ENCODE results near the gene CAMKK1. TPM values are rescaled to one million over a fixed set of nuclear protein-coding genes. Genes with fewer than 3 reads are reported as not detected.

CAMKK1 gene
- total and polyA plus RNA-seq, 2 donors: 4.9 to 10.8 TPM

DNA sequence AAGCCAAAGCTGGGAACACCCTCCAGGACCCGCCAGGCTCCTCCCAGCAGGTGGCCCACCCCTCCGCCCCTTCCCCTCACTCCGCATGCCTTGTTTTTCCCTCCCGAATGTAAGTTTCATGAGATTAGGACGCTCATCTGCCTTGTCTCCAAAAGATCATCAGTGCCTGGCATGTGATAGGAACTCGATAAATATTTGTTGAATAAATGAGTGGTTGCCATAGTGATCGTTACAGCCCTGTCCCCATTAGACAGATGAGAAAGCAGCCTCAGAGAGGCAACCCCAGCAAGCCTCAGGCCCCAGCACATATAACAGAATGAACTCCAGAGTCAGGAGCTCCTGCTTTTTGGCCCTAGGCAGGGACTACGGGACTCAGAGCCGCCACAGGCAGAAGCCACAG is 5.0 kb downstream of the CAMKK1 start:
- H3K4me3 ChIP-seq (ENCODE audit: low read length in 2 of 2): no peak overlapping the region
- no peaks in the 10 kb centered on the region for H3K9me3 ChIP-seq (ENCODE audit: control insufficient read depth in 2 of 2, insufficient read depth in 1 of 2, low read length in 1 of 2)
- H3K27me3 ChIP-seq (ENCODE audit: control insufficient read depth in 2 of 2, insufficient read depth in 1 of 2, low read length in 1 of 2): peaks cover 2 to 7% of the 10 kb centered on the region in 2 donors
- WGBS: 95% methylated on average over 9 of the region's 9 CpGs
- DNase-seq (ENCODE audit: low read depth in 6 of 9, low spot score in 9 of 9): no peak
- peaks cover 6 to 12% of the 10 kb centered on the region in 2 donors for H3K36me3 ChIP-seq (ENCODE audit: control insufficient read depth in 2 of 2, insufficient read depth in 2 of 2, low read length in 1 of 2)
- peaks cover 11 to 62% of the 10 kb centered on the region in 2 donors for H3K4me1 ChIP-seq (ENCODE audit: control insufficient read depth in 2 of 2, insufficient read depth in 2 of 2, low read length in 2 of 2)
- peak overlapping the region in 1 of 2 donors; percentile 30 for H3K27ac ChIP-seq (ENCODE audit: low read depth in 1 of 2, low read length in 1 of 2)

GRCh38 chr17:3887394-3887793 is 5.5 kb downstream of the CAMKK1 start:
- 80% methylated on average over 2 of the region's 2 CpGs for WGBS
- no peak overlapping the region for H3K27ac ChIP-seq (ENCODE audit: low read depth in 1 of 2, low read length in 1 of 2)
- no peak for DNase-seq (ENCODE audit: low read depth in 6 of 9, low spot score in 9 of 9)
- no peaks in the 10 kb centered on the region for H3K9me3 ChIP-seq (ENCODE audit: control insufficient read depth in 2 of 2, insufficient read depth in 1 of 2, low read length in 1 of 2)
- no peak overlapping the region for H3K4me3 ChIP-seq (ENCODE audit: low read length in 2 of 2)
- peaks cover 6 to 15% of the 10 kb centered on the region in 2 donors for H3K36me3 ChIP-seq (ENCODE audit: control insufficient read depth in 2 of 2, insufficient read depth in 2 of 2, low read length in 1 of 2)
- H3K4me1 ChIP-seq (ENCODE audit: control insufficient read depth in 2 of 2, insufficient read depth in 2 of 2, low read length in 2 of 2): peaks cover 9 to 66% of the 10 kb centered on the region in 2 donors
- peaks cover 2 to 7% of the 10 kb centered on the region in 2 donors for H3K27me3 ChIP-seq (ENCODE audit: control insufficient read depth in 2 of 2, insufficient read depth in 1 of 2, low read length in 1 of 2)

DNA sequence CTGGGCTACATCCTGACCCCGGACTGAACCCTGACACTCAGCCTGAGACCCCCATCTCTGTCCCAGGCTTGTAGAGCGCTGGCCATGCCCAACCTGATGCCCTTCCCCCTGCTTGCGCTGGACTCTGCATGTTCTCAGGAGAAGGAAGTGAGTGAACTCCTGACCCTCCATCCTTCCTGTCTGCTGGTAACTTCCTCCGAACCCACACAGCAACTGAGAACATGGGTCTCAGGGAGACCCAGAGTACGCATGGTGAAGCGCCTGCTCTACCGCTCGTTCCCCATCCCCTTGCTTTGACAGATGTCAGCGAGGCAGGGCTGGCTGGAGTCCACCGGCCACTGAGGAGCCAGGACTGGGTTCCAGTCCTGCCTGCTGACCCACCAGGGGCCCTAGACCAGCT is 6.1 kb downstream of the CAMKK1 start:
- WGBS: 72% methylated on average over 10 of the region's 10 CpGs

DNA sequence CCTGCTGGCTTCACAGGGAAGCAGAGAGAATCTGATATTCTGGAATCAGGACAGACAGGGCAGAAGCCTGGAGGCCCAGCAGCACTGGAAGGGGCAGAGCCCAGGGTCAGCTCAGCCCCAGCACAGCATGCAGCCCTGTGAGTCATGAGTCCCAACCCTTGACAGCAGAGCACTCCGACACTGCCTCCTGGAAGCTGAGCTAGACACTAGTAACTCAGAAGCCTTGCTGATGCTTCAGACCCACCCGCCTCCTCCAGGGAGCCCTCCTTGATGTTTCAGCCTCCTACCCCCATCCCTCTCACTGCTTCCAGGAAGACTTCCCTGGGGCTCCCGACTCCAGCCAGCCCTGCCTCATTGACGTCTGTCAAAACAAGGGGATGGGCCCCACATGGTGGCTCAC is 6.9 kb downstream of the CAMKK1 start:
- DNase-seq (ENCODE audit: low read depth in 6 of 9, low spot score in 9 of 9): no peak
- Histone ChIP-seq H3K27me3 (ENCODE audit: control insufficient read depth in 2 of 2, insufficient read depth in 1 of 2, low read length in 1 of 2) (no peaks in the 10 kb centered on the region), H3K27ac (ENCODE audit: low read depth in 1 of 2, low read length in 1 of 2) (no peak overlapping the region), H3K36me3 (ENCODE audit: control insufficient read depth in 2 of 2, insufficient read depth in 2 of 2, low read length in 1 of 2) (peaks cover 9 to 15% of the 10 kb centered on the region in 2 donors), H3K9me3 (ENCODE audit: control insufficient read depth in 2 of 2, insufficient read depth in 1 of 2, low read length in 1 of 2) (no peaks in the 10 kb centered on the region), H3K4me1 (ENCODE audit: control insufficient read depth in 2 of 2, insufficient read depth in 2 of 2, low read length in 2 of 2) (peaks cover 0 to 57% of the 10 kb centered on the region in 2 donors), H3K4me3 (ENCODE audit: low read length in 2 of 2) (no peak overlapping the region)
- 97% methylated on average over 4 of the region's 4 CpGs for WGBS

More for the DNA sequence above, 6.1 kb downstream of the CAMKK1 start:
- H3K27me3 ChIP-seq (ENCODE audit: control insufficient read depth in 2 of 2, insufficient read depth in 1 of 2, low read length in 1 of 2): peaks cover under 1 to 2% of the 10 kb centered on the region in 2 donors
- H3K9me3 ChIP-seq (ENCODE audit: control insufficient read depth in 2 of 2, insufficient read depth in 1 of 2, low read length in 1 of 2): no peaks in the 10 kb centered on the region
- H3K4me3 ChIP-seq (ENCODE audit: low read length in 2 of 2): no peak overlapping the region
- peaks cover 4 to 64% of the 10 kb centered on the region in 2 donors for H3K4me1 ChIP-seq (ENCODE audit: control insufficient read depth in 2 of 2, insufficient read depth in 2 of 2, low read length in 2 of 2)
- H3K27ac ChIP-seq (ENCODE audit: low read depth in 1 of 2, low read length in 1 of 2): no peak overlapping the region
- H3K36me3 ChIP-seq (ENCODE audit: control insufficient read depth in 2 of 2, insufficient read depth in 2 of 2, low read length in 1 of 2): peaks cover 9 to 15% of the 10 kb centered on the region in 2 donors
- DNase-seq (ENCODE audit: low read depth in 6 of 9, low spot score in 9 of 9): no peak

GRCh38 chr17:3885271-3885670 is 7.6 kb downstream of the CAMKK1 start:
- Histone ChIP-seq H3K36me3 (ENCODE audit: control insufficient read depth in 2 of 2, insufficient read depth in 2 of 2, low read length in 1 of 2) (peaks cover 9 to 15% of the 10 kb centered on the region in 2 donors), H3K4me3 (ENCODE audit: low read length in 2 of 2) (no peak overlapping the region), H3K9me3 (ENCODE audit: control insufficient read depth in 2 of 2, insufficient read depth in 1 of 2, low read length in 1 of 2) (no peaks in the 10 kb centered on the region), H3K27ac (ENCODE audit: low read depth in 1 of 2, low read length in 1 of 2) (no peak overlapping the region), H3K4me1 (ENCODE audit: control insufficient read depth in 2 of 2, insufficient read depth in 2 of 2, low read length in 2 of 2) (peaks cover 0 to 50% of the 10 kb centered on the region in 2 donors), H3K27me3 (ENCODE audit: control insufficient read depth in 2 of 2, insufficient read depth in 1 of 2, low read length in 1 of 2) (no peaks in the 10 kb centered on the region)
- DNase-seq (ENCODE audit: low read depth in 6 of 9, low spot score in 9 of 9): no peak
- 95% methylated on average over 14 of the region's 14 CpGs for WGBS

GRCh38 chr17:3884188-3884587 is 8.7 kb downstream of the CAMKK1 start:
- H3K27me3 ChIP-seq (ENCODE audit: control insufficient read depth in 2 of 2, insufficient read depth in 1 of 2, low read length in 1 of 2): no peaks in the 10 kb centered on the region
- H3K4me3 ChIP-seq (ENCODE audit: low read length in 2 of 2): no peak overlapping the region
- H3K36me3 ChIP-seq (ENCODE audit: control insufficient read depth in 2 of 2, insufficient read depth in 2 of 2, low read length in 1 of 2): peaks cover 14 to 19% of the 10 kb centered on the region in 2 donors
- H3K4me1 ChIP-seq (ENCODE audit: control insufficient read depth in 2 of 2, insufficient read depth in 2 of 2, low read length in 2 of 2): peaks cover 0 to 45% of the 10 kb centered on the region in 2 donors
- no peak overlapping the region for H3K27ac ChIP-seq (ENCODE audit: low read depth in 1 of 2, low read length in 1 of 2)
- H3K9me3 ChIP-seq (ENCODE audit: control insufficient read depth in 2 of 2, insufficient read depth in 1 of 2, low read length in 1 of 2): no peaks in the 10 kb centered on the region
- WGBS: 91% methylated on average over 12 of the region's 12 CpGs
- DNase-seq (ENCODE audit: low read depth in 6 of 9, low spot score in 9 of 9): no peak

GRCh38 chr17:3882276-3882675 is 10.6 kb downstream of the CAMKK1 start:
- H3K27me3 ChIP-seq (ENCODE audit: control insufficient read depth in 2 of 2, insufficient read depth in 1 of 2, low read length in 1 of 2): no peaks in the 10 kb centered on the region
- H3K4me1 ChIP-seq (ENCODE audit: control insufficient read depth in 2 of 2, insufficient read depth in 2 of 2, low read length in 2 of 2): peaks cover 0 to 26% of the 10 kb centered on the region in 2 donors
- no peak overlapping the region for H3K4me3 ChIP-seq (ENCODE audit: low read length in 2 of 2)
- 95% methylated on average over 4 of the region's 4 CpGs for WGBS
- no peaks in the 10 kb centered on the region for H3K9me3 ChIP-seq (ENCODE audit: control insufficient read depth in 2 of 2, insufficient read depth in 1 of 2, low read length in 1 of 2)
- peaks cover 18 to 19% of the 10 kb centered on the region in 2 donors for H3K36me3 ChIP-seq (ENCODE audit: control insufficient read depth in 2 of 2, insufficient read depth in 2 of 2, low read length in 1 of 2)
- DNase-seq (ENCODE audit: low read depth in 6 of 9, low spot score in 9 of 9): no peak
- H3K27ac ChIP-seq (ENCODE audit: low read depth in 1 of 2, low read length in 1 of 2): no peak overlapping the region

- H3K36me3 ChIP-seq (ENCODE audit: control insufficient read depth in 2 of 2, insufficient read depth in 2 of 2, low read length in 1 of 2): peaks cover 21 to 23% of the 10 kb centered on the region in 2 donors
- WGBS: 97% methylated on average over 7 of the region's 7 CpGs
- DNase-seq (ENCODE audit: low read depth in 6 of 9, low spot score in 9 of 9): no peak
- no peaks in the 10 kb centered on the region for H3K27me3 ChIP-seq (ENCODE audit: control insufficient read depth in 2 of 2, insufficient read depth in 1 of 2, low read length in 1 of 2)
- H3K27ac ChIP-seq (ENCODE audit: low read depth in 1 of 2, low read length in 1 of 2): no peak overlapping the region
- no peaks in the 10 kb centered on the region for H3K9me3 ChIP-seq (ENCODE audit: control insufficient read depth in 2 of 2, insufficient read depth in 1 of 2, low read length in 1 of 2)
- H3K4me1 ChIP-seq (ENCODE audit: control insufficient read depth in 2 of 2, insufficient read depth in 2 of 2, low read length in 2 of 2): peaks cover 0 to 17% of the 10 kb centered on the region in 2 donors
- no peak overlapping the region for H3K4me3 ChIP-seq (ENCODE audit: low read length in 2 of 2)
These were observed 11.9 kb downstream of the CAMKK1 start for GRCh38 chr17:3880983-3881382.

- Histone ChIP-seq H3K27me3 (ENCODE audit: control insufficient read depth in 2 of 2, insufficient read depth in 1 of 2, low read length in 1 of 2) (no peaks in the 10 kb centered on the region), H3K36me3 (ENCODE audit: control insufficient read depth in 2 of 2, insufficient read depth in 2 of 2, low read length in 1 of 2) (peaks cover 23 to 29% of the 10 kb centered on the region in 2 donors), H3K4me3 (ENCODE audit: low read length in 2 of 2) (no peak overlapping the region), H3K4me1 (ENCODE audit: control insufficient read depth in 2 of 2, insufficient read depth in 2 of 2, low read length in 2 of 2) (peaks cover 0 to 17% of the 10 kb centered on the region in 2 donors), H3K9me3 (ENCODE audit: control insufficient read depth in 2 of 2, insufficient read depth in 1 of 2, low read length in 1 of 2) (no peaks in the 10 kb centered on the region), H3K27ac (ENCODE audit: low read depth in 1 of 2, low read length in 1 of 2) (peak overlapping the region in 1 of 2 donors; percentile 9)
- DNase-seq (ENCODE audit: low read depth in 6 of 9, low spot score in 9 of 9): no peak
- WGBS: 95% methylated on average over 25 of the region's 25 CpGs
These were observed 13.0 kb downstream of the CAMKK1 start for GRCh38 chr17:3879591-3880417.
